Subcutaneous adipose tissue (tissue), 4 donors: ENCODE results near the gene FXYD4. TPM values are rescaled to one million over a fixed set of nuclear protein-coding genes. Genes with fewer than 3 reads are reported as not detected.

Experiments
- total RNA-seq, 4 donors: library from RNA; depleted of rRNA; stranded (reverse); fragments of >200 nt; gene quantifications; one replicate each; pipeline ENCODE4 v1.1.0, GENCODE V29; 2016
- TF ChIP-seq, protein P1 (sequence below): fragments of 450-650 bp; IDR thresholded peaks from one replicate; pipeline ENCODE4 v1.5.1; 2016; ENCODE audit warnings: low read depth, mild to moderate bottlenecking, control low read depth, antibody characterized with exemption, moderate library complexity

FXYD4 gene
- total RNA-seq, 4 donors from 2014 or later: not detected

GRCh38 chr10:43341450-43341849, 30.0 kb upstream of the FXYD4 start:
- TF ChIP-seq, protein P1, sequence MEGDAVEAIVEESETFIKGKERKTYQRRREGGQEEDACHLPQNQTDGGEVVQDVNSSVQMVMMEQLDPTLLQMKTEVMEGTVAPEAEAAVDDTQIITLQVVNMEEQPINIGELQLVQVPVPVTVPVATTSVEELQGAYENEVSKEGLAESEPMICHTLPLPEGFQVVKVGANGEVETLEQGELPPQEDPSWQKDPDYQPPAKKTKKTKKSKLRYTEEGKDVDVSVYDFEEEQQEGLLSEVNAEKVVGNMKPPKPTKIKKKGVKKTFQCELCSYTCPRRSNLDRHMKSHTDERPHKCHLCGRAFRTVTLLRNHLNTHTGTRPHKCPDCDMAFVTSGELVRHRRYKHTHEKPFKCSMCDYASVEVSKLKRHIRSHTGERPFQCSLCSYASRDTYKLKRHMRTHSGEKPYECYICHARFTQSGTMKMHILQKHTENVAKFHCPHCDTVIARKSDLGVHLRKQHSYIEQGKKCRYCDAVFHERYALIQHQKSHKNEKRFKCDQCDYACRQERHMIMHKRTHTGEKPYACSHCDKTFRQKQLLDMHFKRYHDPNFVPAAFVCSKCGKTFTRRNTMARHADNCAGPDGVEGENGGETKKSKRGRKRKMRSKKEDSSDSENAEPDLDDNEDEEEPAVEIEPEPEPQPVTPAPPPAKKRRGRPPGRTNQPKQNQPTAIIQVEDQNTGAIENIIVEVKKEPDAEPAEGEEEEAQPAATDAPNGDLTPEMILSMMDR: no peak

DNA sequence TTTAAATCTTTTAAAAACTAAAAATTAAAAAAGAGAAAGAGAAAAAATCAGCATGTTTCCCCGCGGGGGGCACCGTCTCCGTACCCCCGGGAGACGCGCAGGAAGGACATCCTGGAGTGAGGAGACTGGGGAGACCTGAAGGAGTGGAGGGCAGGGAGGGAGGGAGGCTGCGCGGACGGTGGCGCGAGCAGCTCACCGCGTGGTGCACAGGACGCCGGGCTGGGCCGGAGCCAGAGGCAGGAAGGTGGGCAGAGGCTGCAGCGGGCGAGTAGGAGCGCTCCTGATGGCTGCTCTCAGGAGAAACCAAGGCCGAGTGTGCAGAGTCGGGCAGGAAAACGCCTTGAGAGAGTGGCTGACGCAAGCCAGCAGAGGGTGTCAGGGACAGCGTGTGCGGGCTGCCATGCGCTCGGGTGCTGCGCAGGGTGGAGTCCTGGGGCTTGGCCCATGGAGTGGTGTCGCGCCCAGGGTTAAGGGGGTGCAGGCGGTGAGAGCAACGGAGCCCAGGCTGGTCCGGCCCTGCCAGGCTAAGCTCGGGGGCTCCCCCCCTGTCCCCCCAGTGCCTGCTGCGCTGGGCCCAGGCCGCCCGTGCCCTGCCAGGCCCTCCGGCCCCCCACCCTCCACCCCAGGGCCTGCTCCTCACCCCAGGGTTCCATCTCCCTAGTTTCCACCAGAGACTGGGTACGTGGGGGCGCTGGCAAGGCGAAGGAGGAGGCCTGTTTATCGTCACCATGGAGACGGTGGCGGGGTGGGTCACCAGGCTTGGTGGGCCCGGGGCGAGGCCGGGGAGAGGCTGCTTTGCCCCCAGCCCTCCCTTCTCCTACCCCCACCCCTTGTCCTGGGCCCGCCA, 28.9 kb upstream of the FXYD4 start:
- TF ChIP-seq, protein P1: no peak

- TF ChIP-seq, protein P1: no peak
Observed at GRCh38 chr10:43343126-43343525, 28.3 kb upstream of the FXYD4 start.

DNA sequence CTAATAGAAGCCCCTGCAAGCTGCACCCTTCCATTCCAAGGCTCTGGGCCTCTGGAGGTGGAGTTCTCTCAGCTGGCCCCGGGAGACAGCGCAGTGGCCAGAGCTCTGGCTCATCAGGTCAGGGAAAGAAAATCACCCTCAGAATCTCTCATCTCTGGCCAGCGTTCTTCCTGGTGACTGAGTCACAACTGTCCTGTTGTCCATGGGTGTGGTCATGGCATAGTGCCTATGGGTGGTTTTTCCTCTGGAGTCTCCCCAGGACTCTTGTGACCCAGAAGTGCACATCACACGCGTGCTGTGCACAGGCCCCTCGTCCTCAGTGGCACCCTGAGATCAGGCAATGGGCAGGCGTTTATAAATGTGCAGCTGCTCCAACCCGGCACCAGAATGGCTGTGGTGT, 27.4 kb upstream of the FXYD4 start:
- TF ChIP-seq, protein P1: no peak

DNA sequence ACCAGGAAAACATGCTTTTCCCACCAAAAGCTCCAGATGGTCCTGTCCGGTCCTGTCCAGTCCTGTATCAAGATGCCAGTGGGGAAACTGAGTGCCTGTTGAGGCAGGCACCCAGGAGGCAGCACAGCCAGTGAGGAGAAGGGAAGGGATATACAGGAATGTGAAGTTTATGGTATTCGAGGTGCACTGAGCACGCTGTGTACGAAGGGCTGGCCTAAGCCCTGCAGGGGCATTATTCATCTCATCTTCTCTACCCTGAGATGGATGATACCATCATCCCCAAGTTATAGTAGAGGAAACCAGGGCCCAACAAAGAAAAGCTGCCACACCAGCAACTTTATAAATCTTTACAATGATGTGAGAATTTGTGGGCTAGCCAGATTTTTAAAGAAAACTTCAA, 23.4 kb upstream of the FXYD4 start:
- TF ChIP-seq, protein P1: no peak

DNA sequence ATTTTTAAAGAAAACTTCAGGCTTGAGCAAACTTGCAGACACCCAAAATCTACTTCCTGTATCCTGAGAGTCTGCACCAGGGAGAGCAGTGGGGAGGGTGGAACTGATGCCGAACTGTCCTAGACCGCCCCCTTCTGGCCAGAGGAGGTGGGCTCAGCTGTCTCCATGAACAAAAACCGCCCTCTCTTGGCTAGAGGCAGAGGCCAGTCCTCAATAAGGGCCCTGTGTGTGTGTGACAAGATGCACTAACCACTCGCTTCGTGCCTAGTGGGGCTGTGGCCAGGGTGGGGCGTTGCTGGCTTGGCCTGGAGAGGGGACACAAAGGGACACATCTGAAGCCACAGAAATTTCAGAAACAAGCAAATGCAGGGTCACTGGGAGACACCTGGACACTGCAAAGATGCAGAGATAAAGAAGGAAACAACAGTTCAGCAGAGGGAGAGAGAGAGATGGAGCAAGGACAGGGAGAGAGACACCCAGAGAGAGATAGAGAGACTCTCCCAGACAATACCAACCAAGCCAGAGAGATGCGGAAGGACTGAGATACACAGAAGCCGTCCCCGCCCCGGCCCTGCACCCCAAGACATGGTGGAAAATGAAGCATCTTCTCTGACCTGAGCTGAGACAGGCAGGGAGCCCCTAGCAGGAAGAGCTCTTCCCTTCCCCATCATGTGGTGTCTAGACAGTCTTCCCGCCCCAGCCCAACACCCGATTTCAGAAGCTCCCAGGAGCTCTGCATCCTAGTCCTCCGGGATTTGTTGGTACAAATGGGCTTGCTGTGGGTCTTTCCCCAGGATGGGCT, 22.7 kb upstream of the FXYD4 start:
- TF ChIP-seq, protein P1: no peak

DNA sequence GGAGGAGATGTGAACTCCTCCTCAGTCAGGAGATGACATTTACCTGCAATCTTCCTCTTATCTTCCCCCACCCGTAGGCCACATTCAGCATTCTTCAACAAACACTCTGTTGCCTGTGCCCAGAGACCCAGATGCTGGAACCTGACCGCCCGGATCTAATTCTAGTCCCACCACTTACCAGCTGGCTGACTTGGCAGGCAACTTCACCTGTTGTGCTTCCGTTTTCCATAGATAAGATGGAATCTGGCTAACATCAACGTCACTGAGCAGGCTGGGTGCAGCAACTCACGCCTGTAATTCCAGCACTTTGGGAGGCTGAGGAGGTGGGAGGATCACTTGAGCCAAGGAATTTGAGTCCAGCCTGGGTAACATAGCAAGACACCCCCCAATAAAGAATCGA, 21.3 kb upstream of the FXYD4 start:
- TF ChIP-seq, protein P1: no peak
